Endothelial cell of umbilical vein (primary cell): ENCODE results near the gene PELI2. TPM values are rescaled to one million over a fixed set of nuclear protein-coding genes. Genes with fewer than 3 reads are reported as not detected.

Experiments
- BruUV-seq: library from RNA; stranded (reverse); fragments of 400-500 nt; replicated peaks from 2 replicates; lab custom pipeline; 2021; lab: Mats Ljungman, UMichigan
- CTCF ChIA-PET: fragments of 300-600, 350-600 bp; sonication (Branson Sonifier 250); formaldehyde crosslinking; loops from one replicate; lab custom pipeline; 2021; ENCODE audit warnings: antibody characterized with exemption, inconsistent platforms; lab: Charles Lee
- POLR2A ChIA-PET: fragments of 300-600, 350-600 bp; sonication (Branson Sonifier 250); formaldehyde crosslinking; loops from one replicate; lab custom pipeline; 2021; ENCODE audit warnings: antibody characterized with exemption, inconsistent platforms; lab: Charles Lee
- DNase-seq: peaks from one replicate; pipeline ENCODE4 v3.0.0-alpha.2; 2011; ENCODE audit warnings: low read depth, low spot score
- FAIRE-seq: peaks from 2 replicates; lab custom pipeline; 2011; peaks lifted over from hg19 to GRCh38; lab: Jason Lieb, UNC
- H2AFZ ChIP-seq: 2 replicates; pipeline ENCODE4 v1.6.0; 2012; ENCODE audit warnings: low read depth, low read length, control low read depth, inconsistent platforms
- H3K27ac ChIP-seq: 2 replicates; pipeline ENCODE4 v1.5.1; 2011; ENCODE audit warnings: low read depth, mild to moderate bottlenecking, control low read depth, low read length, moderate library complexity; ENCODE audit not compliant: insufficient read depth
- H3K27me3 ChIP-seq, 2 experiments: 2 replicates each; pipeline versions ENCODE4 v1.6.0 to v1.6.1; 2011; ENCODE audit warnings: low read length in 2 of 2, mixed read lengths in 1 of 2; ENCODE audit not compliant: control insufficient read depth in 2 of 2, insufficient read depth in 2 of 2
- H3K36me3 ChIP-seq, 2 experiments: 2 replicates in 1 of 2; 3 replicates in 1 of 2; pipeline ENCODE4 v1.5.1; 2011; ENCODE audit warnings: low read length in 2 of 2, mild to moderate bottlenecking in 1 of 2, moderate library complexity in 1 of 2; ENCODE audit not compliant: control insufficient read depth in 2 of 2, insufficient read depth in 2 of 2; ENCODE audit errors: extremely low read depth in 1 of 2
- H3K4me1 ChIP-seq: 3 replicates; pipeline ENCODE4 v1.5.1; 2011; ENCODE audit warnings: mild to moderate bottlenecking, low read length; ENCODE audit not compliant: control insufficient read depth, insufficient read depth; ENCODE audit errors: extremely low read depth
- H3K4me2 ChIP-seq: 2 replicates; pipeline ENCODE4 v1.6.1; 2011; ENCODE audit warnings: low read length, control low read depth, mixed read lengths; ENCODE audit not compliant: insufficient read depth
- H3K4me3 ChIP-seq, 3 experiments: fragments of 200-600 bp in 1 of 3; sonication (generic), shearing (Covaris generic) in 1 of 3; replicated peaks in 1 of 3; 2 replicates each; pipeline ENCODE4 v1.5.1; 2011 to 2016; ENCODE audit warnings: control low read depth in 3 of 3, low read length in 3 of 3, mild to moderate bottlenecking in 2 of 3, inconsistent platforms in 1 of 3, low read depth in 1 of 3, moderate library complexity in 1 of 3; ENCODE audit not compliant: insufficient read depth in 1 of 3
- H3K79me2 ChIP-seq: 2 replicates; pipeline ENCODE4 v1.6.0; 2012; ENCODE audit warnings: low read length, inconsistent platforms; ENCODE audit not compliant: control insufficient read depth, insufficient read depth
- H3K9ac ChIP-seq: replicated peaks from 2 replicates; pipeline ENCODE3; 2011; ENCODE audit warnings: low read length, control low read depth; ENCODE audit not compliant: insufficient read depth; ENCODE audit errors: extremely low read depth
- H3K9me1 ChIP-seq: replicated peaks from 3 replicates; pipeline ENCODE4 v1.6.0; 2011; ENCODE audit warnings: mild to moderate bottlenecking, low read length; ENCODE audit not compliant: control insufficient read depth, insufficient read depth; ENCODE audit errors: extremely low read depth
- H3K9me3 ChIP-seq: replicated peaks from 2 replicates; pipeline ENCODE4 v1.5.1; 2012; ENCODE audit warnings: low read length, inconsistent platforms; ENCODE audit not compliant: control insufficient read depth, insufficient read depth
- H4K20me1 ChIP-seq: replicated peaks from 2 replicates; pipeline ENCODE3; 2011; ENCODE audit warnings: mild to moderate bottlenecking, low read length; ENCODE audit not compliant: control insufficient read depth, insufficient read depth; ENCODE audit errors: extremely low read depth
- EZH2 ChIP-seq: IDR thresholded peaks from 2 replicates; pipeline ENCODE4 v1.6.1; 2012; ENCODE audit warnings: borderline replicate concordance, low read depth, mild to moderate bottlenecking, moderate library complexity, low read length, inconsistent platforms; ENCODE audit not compliant: severe bottlenecking
- FOS ChIP-seq: IDR thresholded peaks from 2 replicates; pipeline ENCODE4 v1.6.1; 2011; ENCODE audit warnings: mild to moderate bottlenecking, low read length, moderate library complexity, borderline replicate concordance; ENCODE audit not compliant: insufficient read depth
- JUN ChIP-seq: IDR thresholded peaks from 2 replicates; pipeline ENCODE4 v1.6.1; 2011; ENCODE audit warnings: borderline replicate concordance, low read depth; ENCODE audit not compliant: insufficient read length, insufficient read depth
- MAX ChIP-seq: IDR thresholded peaks from 2 replicates; pipeline ENCODE4 v1.6.1; 2011; ENCODE audit not compliant: insufficient read depth, insufficient read length
- MYC ChIP-seq: IDR thresholded peaks from one replicate; pipeline ENCODE4 v1.6.1; 2011; ENCODE audit warnings: mild to moderate bottlenecking, low read depth, low read length
- POLR2A ChIP-seq: IDR thresholded peaks from 2 replicates; pipeline ENCODE4 v1.6.1; 2012; ENCODE audit warnings: low read depth, mild to moderate bottlenecking, control low read depth, low read length
- POLR2AphosphoS5 ChIP-seq: IDR thresholded peaks from 2 replicates; pipeline ENCODE4 v1.6.1; 2012; ENCODE audit warnings: low read depth, mild to moderate bottlenecking, control low read depth, low read length, moderate library complexity; ENCODE audit not compliant: insufficient read depth
- dilution Hi-C: fragments of 300-500 bp; cut with MboI; formaldehyde crosslinking; loops from one replicate; pipeline ENCODE4 v1.15.0; 2019; ENCODE audit warnings: low sequenced_read_pairs; ENCODE audit not compliant: extremely low pct_ligation_motif_present
- intact Hi-C: fragments of 100-400 bp; cut with micrococcal nuclease; formaldehyde crosslinking; loops from one replicate; pipeline ENCODE4 v1.10.0; 2022
- polyA plus RNA-seq, 4 experiments: library from polyadenylated mRNA; depleted of rRNA in 3 of 4; stranded (reverse) in 3 of 4; unstranded in 1 of 4; fragments of >200 nt; gene quantifications; 2 replicates each; pipeline versions ENCODE4 v1.2.1 to v1.2.3, GENCODE V29; 2011 to 2012; ENCODE audit warnings: missing spikeins in 1 of 4
- total RNA-seq: library from RNA; stranded (reverse); gene quantifications from 2 replicates; pipeline ENCODE4 v1.2.3, GENCODE V29; 2021

The PELI2 gene
- total and polyA plus RNA-seq, 2 donors (not counting 3 experiments of a cell fraction or from before 2014, with no cell fraction given) = 11.5 to 13.0 TPM

- POLR2A ChIA-PET = no interaction called here
- Histone ChIP-seq H3K4me1 (peaks cover 4% of the 10 kb centered on the region), H3K36me3 (no peaks in the 10 kb centered on the region), H4K20me1 (no peaks in the 10 kb centered on the region), H3K79me2 (no peaks in the 10 kb centered on the region), H3K9me1 (no peaks in the 10 kb centered on the region), H3K9ac (no peak overlapping the region), H2AFZ (no peak overlapping the region), H3K27ac (no peak overlapping the region), H3K4me2 (no peak overlapping the region), H3K9me3 (no peaks in the 10 kb centered on the region), H3K4me3 (no peak overlapping the region), H3K27me3 (no peaks in the 10 kb centered on the region)
- BruUV-seq = no TSS peak
- intact Hi-C loops = loop anchor here (5.0 kb wide), 1 partner anchor 107 kb away; the partner anchor contains the start of gene PELI2
- CTCF ChIA-PET = interaction anchor here (0.7 to 1.3 kb wide), 4 partner anchors 12 to 786 kb away, joined by 3 to 4 read pairs (median 4); no protein-coding TSS in a partner anchor
- FAIRE-seq = no peak
- no peak for DNase-seq
- dilution Hi-C loops = no loop called here
- no peak for TF ChIP-seq EZH2
- TF ChIP-seq MYC = no peak
- TF ChIP-seq MAX = no peak
- TF ChIP-seq FOS = no peak
- TF ChIP-seq POLR2A = no peak
- no peak for TF ChIP-seq JUN
- no peak for TF ChIP-seq POLR2AphosphoS5
Observed at GRCh38 chr14:56224229-56224628, 106.0 kb downstream of the PELI2 start.
